ENCODE results near the gene OGT. TPM values are rescaled to one million over a fixed set of nuclear protein-coding genes. Genes with fewer than 3 reads are reported as not detected.

The OGT gene
- total and polyA plus RNA-seq, 10 of the 15 experiments (the other 5 are each of a cell fraction or from before 2014, with no cell fraction given) = 38.2 to 671 (median 107) TPM

GRCh38 chrX:71622032-71622575, 89.2 kb downstream of the OGT start:
- no peaks in the 10 kb centered on the region for H3K27me3 ChIP-seq (replicated peaks in 1 of 2; ENCODE audit: control insufficient read depth in 2 of 2, insufficient read depth in 2 of 2, low read length in 1 of 2)
- H3K79me2 ChIP-seq (ENCODE audit: control insufficient read depth, insufficient read depth, low read length) = peaks cover 11% of the 10 kb centered on the region
- BruUV-seq (replicated peaks) = no TSS peak
- H3K4me1 ChIP-seq (ENCODE audit: control insufficient read depth, insufficient read depth, low read length) = peaks cover 56% of the 10 kb centered on the region
- intact Hi-C loops (cut with micrococcal nuclease; ENCODE audit: unreplicated experiment) (loop anchor here (1.0 kb wide), 2 partner anchors 11 to 28 kb away; no protein-coding TSS in a partner anchor), in situ Hi-C loops (cut with MboI) (no loop called here)
- ChIA-PET POLR2A (interaction anchor here (1.0 to 2.6 kb wide), 8 partner anchors 12 to 90 kb away, joined by 3 to 17 read pairs (median 4); partner anchors contain the start of gene OGT), RAD21 (ENCODE audit: unreplicated experiment) (interaction anchor here (0.6 to 6.6 kb wide), 8 partner anchors 11 to 107 kb away, joined by 3 to 44 read pairs (median 5); partner anchors contain the start of gene OGT), CTCF (interaction anchor here (0.6 to 3.2 kb wide), 4 partner anchors 8 to 83 kb away, joined by 3 to 16 read pairs (median 4); no protein-coding TSS in a partner anchor), SMC1A (ENCODE audit: uncharacterized antibody, unreplicated experiment) (interaction anchor here (0.8 to 9.3 kb wide), 9 partner anchors 13 to 90 kb away, joined by 3 to 119 read pairs (median 5); partner anchors contain the start of gene OGT)
- WGBS (ENCODE audit: insufficient coverage, insufficient replicate concordance, low lambda C conversion rate, missing lambda C conversion rate) = 66% methylated on average over 9 of the region's 9 CpGs
- ATAC-seq (no peak), DNase-seq (ENCODE audit: low read depth, low spot score) (no peak), FAIRE-seq (no peak)
- H4K20me1 ChIP-seq (ENCODE audit: control insufficient read depth, insufficient read depth) = no peaks in the 10 kb centered on the region
- H3K9me3 ChIP-seq (replicated peaks; ENCODE audit: control insufficient read depth, insufficient read depth, low read length) = no peaks in the 10 kb centered on the region; the same call in 1 of the 3 replicates
- no peak overlapping the region for H3K9ac ChIP-seq (ENCODE audit: control insufficient read depth, insufficient read depth, low read length)
- peak overlapping the region; percentile 89 for H3K27ac ChIP-seq (ENCODE audit: control insufficient read depth, insufficient read depth)
- no peak overlapping the region for H3K4me3 ChIP-seq
- no peak overlapping the region for H3K4me2 ChIP-seq (ENCODE audit: control insufficient read depth, insufficient read depth)
- no peak overlapping the region for H2AFZ ChIP-seq (ENCODE audit: control insufficient read depth, low read depth, low read length)
- H3K36me3 ChIP-seq (ENCODE audit: control insufficient read depth in 2 of 2, insufficient read depth in 2 of 2, low read length in 1 of 2) = no peaks in the 10 kb centered on the region
- TF ChIP-seq ZNF592 (IDR thresholded peaks at IDR 0.05) (no peak), TAF1 (IDR thresholded peaks at IDR 0.05; ENCODE audit: borderline replicate concordance, low read depth, low read length) (no peak), SUZ12 (IDR thresholded peaks at IDR 0.05; ENCODE audit: unreplicated experiment) (no peak), EGR1 (IDR thresholded peaks at IDR 0.05; ENCODE audit: borderline replicate concordance in 1 of 2, low read depth in 2 of 2, low read length in 2 of 2) (no peak), MEF2A (IDR thresholded peaks at IDR 0.05; ENCODE audit: insufficient read depth, low read depth, low read length) (no peak), GATAD2B (conservative IDR thresholded peaks at IDR 0.05; ENCODE audit: low read depth) (no peak), SP1 (IDR thresholded peaks at IDR 0.05; ENCODE audit: low read depth, low read length) (no peak), IRF3 (IDR thresholded peaks at IDR 0.05) (no peak), CBX5 (IDR thresholded peaks at IDR 0.05; ENCODE audit: low read depth) (no peak), NBN (IDR thresholded peaks at IDR 0.05) (no peak), SIN3A (IDR thresholded peaks at IDR 0.05; ENCODE audit: low read depth, low read length) (no peak), MTA3 (IDR thresholded peaks at IDR 0.05; ENCODE audit: borderline replicate concordance, low read length) (no peak), NFIC (IDR thresholded peaks at IDR 0.05; ENCODE audit: low read depth, low read length) (no peak), ZNF217 (IDR thresholded peaks at IDR 0.05) (peak; percentile 82)
- TF ChIP-seq, protein P1, sequence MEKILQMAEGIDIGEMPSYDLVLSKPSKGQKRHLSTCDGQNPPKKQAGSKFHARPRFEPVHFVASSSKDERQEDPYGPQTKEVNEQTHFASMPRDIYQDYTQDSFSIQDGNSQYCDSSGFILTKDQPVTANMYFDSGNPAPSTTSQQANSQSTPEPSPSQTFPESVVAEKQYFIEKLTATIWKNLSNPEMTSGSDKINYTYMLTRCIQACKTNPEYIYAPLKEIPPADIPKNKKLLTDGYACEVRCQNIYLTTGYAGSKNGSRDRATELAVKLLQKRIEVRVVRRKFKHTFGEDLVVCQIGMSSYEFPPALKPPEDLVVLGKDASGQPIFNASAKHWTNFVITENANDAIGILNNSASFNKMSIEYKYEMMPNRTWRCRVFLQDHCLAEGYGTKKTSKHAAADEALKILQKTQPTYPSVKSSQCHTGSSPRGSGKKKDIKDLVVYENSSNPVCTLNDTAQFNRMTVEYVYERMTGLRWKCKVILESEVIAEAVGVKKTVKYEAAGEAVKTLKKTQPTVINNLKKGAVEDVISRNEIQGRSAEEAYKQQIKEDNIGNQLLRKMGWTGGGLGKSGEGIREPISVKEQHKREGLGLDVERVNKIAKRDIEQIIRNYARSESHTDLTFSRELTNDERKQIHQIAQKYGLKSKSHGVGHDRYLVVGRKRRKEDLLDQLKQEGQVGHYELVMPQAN (conservative IDR thresholded peaks at IDR 0.05) = 0 out of 2 replicates have a peak, but pooled peaks have one; percentile 1
- TF ChIP-seq, protein P2, sequence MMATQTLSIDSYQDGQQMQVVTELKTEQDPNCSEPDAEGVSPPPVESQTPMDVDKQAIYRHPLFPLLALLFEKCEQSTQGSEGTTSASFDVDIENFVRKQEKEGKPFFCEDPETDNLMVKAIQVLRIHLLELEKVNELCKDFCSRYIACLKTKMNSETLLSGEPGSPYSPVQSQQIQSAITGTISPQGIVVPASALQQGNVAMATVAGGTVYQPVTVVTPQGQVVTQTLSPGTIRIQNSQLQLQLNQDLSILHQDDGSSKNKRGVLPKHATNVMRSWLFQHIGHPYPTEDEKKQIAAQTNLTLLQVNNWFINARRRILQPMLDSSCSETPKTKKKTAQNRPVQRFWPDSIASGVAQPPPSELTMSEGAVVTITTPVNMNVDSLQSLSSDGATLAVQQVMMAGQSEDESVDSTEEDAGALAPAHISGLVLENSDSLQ (IDR thresholded peaks at IDR 0.05) = no peak

Data from GM12878 (cell line).